Heart right ventricle (tissue), 16 donors: ENCODE results near the gene IL21R. TPM values are rescaled to one million over a fixed set of nuclear protein-coding genes. Genes with fewer than 3 reads are reported as not detected.

ENCODE experiments used
- ATAC-seq, 8 donors: fragments of 200-7000 bp; cut with Tn5 transposase; one replicate each; pipeline ENCODE4 v1.9.1; 2020; ENCODE audit warnings: mild to moderate bottlenecking in 8 of 8, moderate library complexity in 8 of 8, moderate number of reproducible peaks in 1 of 8
- DNase-seq, 2 donors: peaks; one replicate each; pipeline ENCODE4 v3.0.0-alpha.2; 2020
- H3K27ac ChIP-seq, 10 donors: fragments of 200-600 bp; sonication (generic) in 2 of 10; one replicate each; pipeline versions ENCODE4 v1.5.0 to v1.8.0; 2020 to 2022; ENCODE audit warnings: mild to moderate bottlenecking in 3 of 10
- H3K27me3 ChIP-seq, 7 donors: fragments of 200-600 bp; one replicate each; pipeline ENCODE4 v1.8.0; 2021 to 2022; ENCODE audit warnings: mild to moderate bottlenecking in 2 of 7
- H3K36me3 ChIP-seq, 9 donors: fragments of 200-600 bp; sonication (generic) in 1 of 9; one replicate each; pipeline versions ENCODE4 v1.5.0 to v1.8.0; 2020 to 2022; ENCODE audit warnings: mild to moderate bottlenecking in 2 of 9
- H3K4me1 ChIP-seq, 9 donors: fragments of 200-600 bp; sonication (generic) in 1 of 9; one replicate each; pipeline versions ENCODE4 v1.5.0 to v1.8.0; 2020 to 2022; ENCODE audit warnings: mild to moderate bottlenecking in 4 of 9
- H3K4me3 ChIP-seq, 10 donors: fragments of 200-600 bp; sonication (generic) in 2 of 10; one replicate each; pipeline versions ENCODE4 v1.5.0 to v1.8.0; 2020 to 2022; ENCODE audit warnings: mild to moderate bottlenecking in 7 of 10, moderate library complexity in 2 of 10
- H3K9me3 ChIP-seq, 11 donors: fragments of 200-600 bp in 10 of 11; sonication (generic) in 2 of 11; one replicate each; pipeline versions ENCODE4 v1.5.0 to v1.8.0; 2013 to 2022; ENCODE audit warnings: mild to moderate bottlenecking in 2 of 11, control low read depth in 1 of 11, moderate library complexity in 1 of 11
- WGBS, 2 donors: extraction: QIAGEN DNeasy Blood & Tissue Kit; methylation state at CpG; one replicate each; pipeline ENCODE4 v1.1.7; 2013; ENCODE audit warnings: inconsistent platforms in 1 of 2; 5-methylcytosine and 5-hydroxymethylcytosine counted together
- intact Hi-C, 10 donors: fragments of 100-400 bp; cut with DNase I; formaldehyde crosslinking; loops; one replicate each; pipeline versions ENCODE4 v1.11.1 to v1.14.2; 2022
- polyA plus RNA-seq, 2 donors: library from polyadenylated mRNA; stranded (reverse); fragments of 200-250 nt; gene quantifications; one replicate each; pipeline ENCODE4 v1.2.3, GENCODE V29; 2013
- total RNA-seq, 10 donors: library from RNA; stranded (reverse); fragmentation: NEBNext Ultra II Directional in 3 of 10; extraction: Animal tissue kit (Norgen Biotek cat#: 25700) in 3 of 10; gene quantifications; one replicate each; pipeline versions ENCODE4 v1.2.1 to v1.2.4, GENCODE V29; 2021 to 2023
- TF ChIP-seq, protein P1 (sequence below), 9 donors: fragments of 200-600 bp; sonication (generic) in 2 of 9; IDR thresholded peaks; one replicate each; pipeline versions ENCODE4 v1.5.0 to v1.8.0; 2021 to 2022; ENCODE audit warnings: antibody characterized with exemption in 9 of 9, mild to moderate bottlenecking in 5 of 9, moderate library complexity in 1 of 9
- donor health status: Arrhythmogenic right ventricular cardiomyopathy.
- donor health status: ischemic (EF 13 %, LVEDD 7.1; RV severe dilation, severe dysfunction).
- donor health status: healthy with polysubstance abuse.
- donor health status: DM: no; HTN: yes; CAD: no.
- donor health status: DM: no; HTN: no; CAD: no.
- donor health status: ischemic (EF 25% LVEDD 6.9; RV normal size, moderate dysfunction).
- donor health status: ischemic (EF 25% LVEDD 5.7; RV mildly dilated, moderate dysfunction).
- donor health status: healthy.
- donor health status: DM: yes; HTN: yes; CAD: no.
- donor health status: Ischemic cardiomyopathy.
- donor health status: ischemic (EF 35%, LVEDD 5.7; RV mildly dilated, moderate dysfunction).
- donor health status: nonischemic (EF 11% LVEDD 7.7; RV severe dilation, severe dysfunction).
- donor health status: DM: yes; HTN: yes; CAD: no.
- donor health status: PGD.
- donor health status: ischemic (EF 29% LVEDD 5.4; RV normal size, mild dysfunction).
- donor health status: nonischemic (EF 23%, LVEDD 6.1; RV moderate dilation, normal function).

IL21R gene
- total and polyA plus RNA-seq, 12 donors, result 0.06 to 3.6 (median 0.14) TPM; not detected in 2

GRCh38 chr16:27437946-27438345 is 36.0 kb downstream of the IL21R start:
- DNase-seq (no peak), ATAC-seq (no peak)
- H3K4me1 ChIP-seq, result no peaks in the 10 kb centered on the region
- TF ChIP-seq, protein P1, sequence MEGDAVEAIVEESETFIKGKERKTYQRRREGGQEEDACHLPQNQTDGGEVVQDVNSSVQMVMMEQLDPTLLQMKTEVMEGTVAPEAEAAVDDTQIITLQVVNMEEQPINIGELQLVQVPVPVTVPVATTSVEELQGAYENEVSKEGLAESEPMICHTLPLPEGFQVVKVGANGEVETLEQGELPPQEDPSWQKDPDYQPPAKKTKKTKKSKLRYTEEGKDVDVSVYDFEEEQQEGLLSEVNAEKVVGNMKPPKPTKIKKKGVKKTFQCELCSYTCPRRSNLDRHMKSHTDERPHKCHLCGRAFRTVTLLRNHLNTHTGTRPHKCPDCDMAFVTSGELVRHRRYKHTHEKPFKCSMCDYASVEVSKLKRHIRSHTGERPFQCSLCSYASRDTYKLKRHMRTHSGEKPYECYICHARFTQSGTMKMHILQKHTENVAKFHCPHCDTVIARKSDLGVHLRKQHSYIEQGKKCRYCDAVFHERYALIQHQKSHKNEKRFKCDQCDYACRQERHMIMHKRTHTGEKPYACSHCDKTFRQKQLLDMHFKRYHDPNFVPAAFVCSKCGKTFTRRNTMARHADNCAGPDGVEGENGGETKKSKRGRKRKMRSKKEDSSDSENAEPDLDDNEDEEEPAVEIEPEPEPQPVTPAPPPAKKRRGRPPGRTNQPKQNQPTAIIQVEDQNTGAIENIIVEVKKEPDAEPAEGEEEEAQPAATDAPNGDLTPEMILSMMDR (IDR thresholded peaks at IDR 0.05), result no peak
- H3K36me3 ChIP-seq, result peaks cover 0 to 38% (median 0%) of the 10 kb centered on the region in 9 donors
- H3K4me3 ChIP-seq, result no peak overlapping the region
- H3K27ac ChIP-seq, result no peak overlapping the region
- 94 to 96% methylated on average over 6 of the region's 6 CpGs for WGBS, 2 donors
- intact Hi-C loops, result no loop called here
- H3K9me3 ChIP-seq, result no peaks in the 10 kb centered on the region
- peaks cover 0 to 19% (median 0%) of the 10 kb centered on the region in 7 donors for H3K27me3 ChIP-seq

DNA sequence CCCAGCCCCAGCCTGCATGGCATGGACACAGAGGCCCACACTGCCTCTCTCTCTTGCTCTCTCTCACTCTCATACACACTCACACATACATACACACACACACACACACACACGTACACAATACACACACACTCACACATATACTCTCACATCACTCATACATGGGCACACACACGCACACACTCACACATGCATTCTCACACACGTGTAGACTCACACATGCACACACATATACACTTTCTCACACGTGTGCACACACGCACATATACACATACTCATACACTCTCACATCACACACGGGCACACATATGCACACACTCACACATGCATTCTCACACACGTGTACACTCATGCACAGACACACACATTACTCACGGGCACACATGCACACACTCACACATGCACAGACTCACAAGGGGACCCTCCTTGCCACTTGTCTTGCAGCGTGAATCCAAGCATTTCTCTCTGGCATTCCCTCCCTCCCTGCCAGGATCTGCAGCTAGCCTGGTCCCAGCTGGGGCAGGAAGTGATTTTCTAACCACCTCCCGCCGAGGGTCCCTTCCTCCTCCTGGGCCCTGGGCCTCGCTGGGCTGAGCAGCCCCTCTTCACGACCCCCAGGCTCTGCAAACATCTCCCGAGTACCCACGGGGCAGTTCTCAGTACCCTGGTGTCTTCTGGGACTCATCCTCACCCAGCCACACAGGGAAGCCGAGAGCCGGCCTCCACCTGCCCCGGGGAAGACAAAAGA is 37.5 kb downstream of the IL21R start:
- DNase-seq (no peak), ATAC-seq (no peak)
- Histone ChIP-seq H3K9me3 (peaks cover 0 to 8% (median 5%) of the 10 kb centered on the region in 11 donors), H3K27ac (no peak overlapping the region), H3K4me1 (no peaks in the 10 kb centered on the region), H3K4me3 (no peak overlapping the region), H3K36me3 (peaks cover 0 to 45% (median 0%) of the 10 kb centered on the region in 9 donors), H3K27me3 (peaks cover 0 to 6% (median 0%) of the 10 kb centered on the region in 7 donors)
- TF ChIP-seq, protein P1 (IDR thresholded peaks at IDR 0.05), result no peak
- intact Hi-C loops, result no loop called here
- WGBS, 2 donors, result 67 to 73% methylated on average over 18 of the region's 18 CpGs

GRCh38 chr16:27441276-27441675 is 39.3 kb downstream of the IL21R start:
- intact Hi-C loops, result no loop called here
- H3K4me1 ChIP-seq, result no peaks in the 10 kb centered on the region
- H3K27ac ChIP-seq, result no peak overlapping the region
- ATAC-seq (no peak), DNase-seq (no peak)
- H3K4me3 ChIP-seq, result no peak overlapping the region
- TF ChIP-seq, protein P1 (IDR thresholded peaks at IDR 0.05), result no peak
- H3K27me3 ChIP-seq, result peaks cover 0 to 12% (median 0%) of the 10 kb centered on the region in 7 donors
- 71 to 85% methylated on average over 5 of the region's 5 CpGs for WGBS, 2 donors
- H3K36me3 ChIP-seq, result peaks cover 0 to 52% (median 0%) of the 10 kb centered on the region in 9 donors
- peaks cover 0 to 16% (median 13%) of the 10 kb centered on the region in 11 donors for H3K9me3 ChIP-seq

DNA sequence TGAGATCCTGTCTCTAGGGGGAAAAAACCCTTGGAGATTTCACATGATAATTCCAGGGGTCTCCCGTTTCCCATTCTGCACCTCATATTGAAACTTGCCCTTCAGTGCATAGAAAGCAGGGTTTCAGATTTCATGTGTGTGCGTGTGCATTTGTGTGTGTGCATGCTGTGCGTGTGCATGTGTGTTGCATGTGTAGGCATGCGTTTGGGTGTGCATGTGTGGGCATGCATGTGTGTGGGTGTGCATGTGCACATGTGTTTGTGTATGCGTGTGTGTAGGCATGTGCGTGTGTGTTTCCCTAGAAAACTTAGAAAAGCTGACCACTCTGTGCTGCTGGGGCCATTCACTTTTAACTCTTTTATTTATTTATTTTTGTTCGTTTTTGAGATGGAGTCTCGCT is 40.0 kb downstream of the IL21R start:
- H3K36me3 ChIP-seq, result peaks cover 0 to 52% (median 0%) of the 10 kb centered on the region in 9 donors
- WGBS, 2 donors, result 93 to 94% methylated on average over 8 of the region's 8 CpGs
- ATAC-seq (no peak), DNase-seq (no peak)
- no peaks in the 10 kb centered on the region for H3K4me1 ChIP-seq
- TF ChIP-seq, protein P1 (IDR thresholded peaks at IDR 0.05), result no peak
- H3K27me3 ChIP-seq, result peaks cover 0 to 16% (median 0%) of the 10 kb centered on the region in 7 donors
- no peak overlapping the region for H3K4me3 ChIP-seq
- peaks cover 0 to 17% (median 13%) of the 10 kb centered on the region in 11 donors for H3K9me3 ChIP-seq
- no peak overlapping the region for H3K27ac ChIP-seq
- intact Hi-C loops, result no loop called here
